HCT116 (cell line): ENCODE measurements around the gene SMTNL2. TPM values are rescaled to one million over a fixed set of nuclear protein-coding genes. Genes with fewer than 3 reads are reported as not detected.

Experiments used
- ATAC-seq: fragments of 200-7000 bp; cut with Tn5 transposase; 2 replicates; pipeline ENCODE4 v1.9.1; 2020; ENCODE audit warnings: mild to moderate bottlenecking, moderate library complexity
- BruUV-seq: library from RNA; stranded (reverse); fragments of 400-500 nt; replicated peaks from 2 replicates; lab custom pipeline; 2021; lab: Mats Ljungman, UMichigan
- CTCF ChIA-PET: fragments of 300-600 bp; sonication (Branson Sonifier 250); formaldehyde crosslinking; loops from one replicate; lab custom pipeline; 2021; ENCODE audit warnings: antibody characterized with exemption; lab: Charles Lee
- POLR2A ChIA-PET: fragments of 300-600, 350-600 bp; sonication (Branson Sonifier 250); formaldehyde crosslinking; loops from one replicate; lab custom pipeline; 2021; ENCODE audit warnings: antibody characterized with exemption; lab: Charles Lee
- RAD21 ChIA-PET, 2 experiments: fragments of 300-600 bp; sonication (Branson Sonifier 250); formaldehyde crosslinking; loops; one replicate each; lab custom pipeline; 2023; ENCODE audit warnings: low total read pairs in 2 of 2; ENCODE audit not compliant: uncharacterized antibody in 2 of 2, unreplicated experiment in 2 of 2, low non-redundant PET in 1 of 2; lab: Charles Lee
- DNase-seq: peaks from one replicate; pipeline ENCODE4 v3.0.0-alpha.2; 2010; ENCODE audit warnings: low read depth, low spot score
- H2AFZ ChIP-seq: fragments of 200-600 bp; shearing (Covaris generic), sonication (generic); 2 replicates; pipeline ENCODE4 v1.6.1; 2017; ENCODE audit warnings: low read depth, mixed run types, mixed read lengths, antibody characterized with exemption, low read length; ENCODE audit not compliant: poor library complexity, severe bottlenecking
- H3K27ac ChIP-seq: 2 replicates; pipeline ENCODE4 v1.5.1; 2012; ENCODE audit warnings: low read depth, low read length
- H3K27me3 ChIP-seq: fragments of 200-600 bp; sonication (generic); 2 replicates; pipeline ENCODE4 v1.6.1; 2016; ENCODE audit warnings: mixed run types, low read length, mixed read lengths; ENCODE audit not compliant: insufficient read depth
- H3K36me3 ChIP-seq, 2 experiments: fragments of 200-500 bp in 1 of 2; fragments of 200-600 bp in 1 of 2; sonication (Bioruptor generic) in 1 of 2; sonication (generic) in 1 of 2; 2 replicates each; pipeline versions ENCODE4 v1.5.1 to v1.6.1; 2014 to 2016; ENCODE audit warnings: low read length in 2 of 2, inconsistent platforms in 1 of 2, mixed read lengths in 1 of 2, mixed run types in 1 of 2; ENCODE audit not compliant: insufficient read depth in 2 of 2, control insufficient read depth in 1 of 2
- H3K4me1 ChIP-seq, 2 experiments: fragments of 200-600 bp in 1 of 2; sonication (generic) in 1 of 2; 2 replicates each; pipeline versions ENCODE4 v1.5.1 to v1.6.1; 2012 to 2017; ENCODE audit warnings: low read length in 2 of 2, inconsistent platforms in 1 of 2, mild to moderate bottlenecking in 1 of 2, mixed read lengths in 1 of 2, mixed run types in 1 of 2, moderate library complexity in 1 of 2; ENCODE audit not compliant: insufficient read depth in 2 of 2, control insufficient read depth in 1 of 2
- H3K4me2 ChIP-seq: fragments of 200-600 bp; sonication (generic); 2 replicates; pipeline ENCODE4 v1.6.1; 2017; ENCODE audit warnings: mixed run types, low read length, mixed read lengths
- H3K4me3 ChIP-seq, 2 experiments: fragments of 200-600 bp in 1 of 2; sonication (generic) in 1 of 2; replicated peaks in 1 of 2; 2 replicates each; pipeline ENCODE4 v1.5.1; 2011 to 2016; ENCODE audit warnings: low read length in 2 of 2, control low read depth in 1 of 2, low read depth in 1 of 2, mild to moderate bottlenecking in 1 of 2, mixed read lengths in 1 of 2, mixed run types in 1 of 2
- H3K79me2 ChIP-seq: fragments of 200-600 bp; sonication (generic); 2 replicates; pipeline ENCODE4 v1.6.1; 2017; ENCODE audit warnings: mild to moderate bottlenecking, mixed run types, low read length, moderate library complexity, mixed read lengths; ENCODE audit not compliant: insufficient read depth
- H3K9ac ChIP-seq: fragments of 200-600 bp; sonication (generic); 2 replicates; pipeline ENCODE4 v1.6.1; 2016; ENCODE audit warnings: low read length, mixed read lengths
- H3K9me2 ChIP-seq: fragments of 200-600 bp; sonication (generic), shearing (Covaris generic); 2 replicates; pipeline ENCODE4 v1.6.1; 2017; ENCODE audit warnings: mixed run types, mild to moderate bottlenecking, moderate library complexity; ENCODE audit not compliant: insufficient read depth
- H3K9me3 ChIP-seq, 2 experiments: fragments of 200-500 bp in 1 of 2; fragments of 200-600 bp in 1 of 2; sonication (Bioruptor generic) in 1 of 2; sonication (generic) in 1 of 2; 2 replicates each; pipeline ENCODE4 v1.6.1; 2014 to 2017; ENCODE audit warnings: low read length in 2 of 2, mixed read lengths in 2 of 2, inconsistent platforms in 1 of 2, low read depth in 1 of 2, mild to moderate bottlenecking in 1 of 2, mixed run types in 1 of 2, moderate library complexity in 1 of 2; ENCODE audit not compliant: control insufficient read depth in 1 of 2, insufficient read depth in 1 of 2
- H4K20me1 ChIP-seq: fragments of 200-600 bp; sonication (generic), shearing (Covaris generic); 2 replicates; pipeline ENCODE4 v1.6.1; 2017; ENCODE audit warnings: mixed run types, mild to moderate bottlenecking, moderate library complexity; ENCODE audit not compliant: insufficient read depth
- ATF3 ChIP-seq: IDR thresholded peaks from 2 replicates; pipeline ENCODE4 v1.6.1; 2012
- CBX3 ChIP-seq: IDR thresholded peaks from 2 replicates; pipeline ENCODE4 v1.6.1; 2012; ENCODE audit warnings: low read depth
- CEBPB ChIP-seq: IDR thresholded peaks from 2 replicates; pipeline ENCODE4 v1.6.1; 2012; ENCODE audit warnings: low read depth
- CTCF ChIP-seq, 3 experiments: fragments of 200-600 bp in 1 of 3; sonication (generic) in 1 of 3; IDR thresholded peaks in 2 of 3; conservative IDR thresholded peaks in 1 of 3; 2 replicates each; pipeline ENCODE4 v1.5.1; 2012 to 2017; ENCODE audit warnings: low read depth in 2 of 3, low read length in 2 of 3, antibody characterized with exemption in 1 of 3, borderline replicate concordance in 1 of 3, control low read depth in 1 of 3, mild to moderate bottlenecking in 1 of 3, mixed read lengths in 1 of 3, mixed run types in 1 of 3, moderate library complexity in 1 of 3; ENCODE audit not compliant: insufficient read depth in 1 of 3
- EZH2 ChIP-seq: fragments of 200-600 bp; sonication (generic); IDR thresholded peaks from 2 replicates; pipeline ENCODE4 v1.6.1; 2017; ENCODE audit warnings: antibody characterized with exemption, mixed run types
- EZH2phosphoT487 ChIP-seq: fragments of 200-600 bp; IDR thresholded peaks from 2 replicates; pipeline ENCODE4 v1.6.1; 2018; ENCODE audit warnings: antibody characterized with exemption, borderline replicate concordance
- FOSL1 ChIP-seq: IDR thresholded peaks from 2 replicates; pipeline ENCODE4 v1.6.1; 2012; ENCODE audit warnings: low read depth
- JUND ChIP-seq: IDR thresholded peaks from 2 replicates; pipeline ENCODE4 v1.6.1; 2012
- POLR2A ChIP-seq: IDR thresholded peaks from 2 replicates; pipeline ENCODE4 v1.7.0; 2011; ENCODE audit warnings: borderline replicate concordance; ENCODE audit not compliant: insufficient read depth, insufficient read length; ENCODE audit errors: extremely low read depth
- RAD21 ChIP-seq: IDR thresholded peaks from 2 replicates; pipeline ENCODE4 v1.6.1; 2012; ENCODE audit warnings: low read depth, mild to moderate bottlenecking
- SP1 ChIP-seq: IDR thresholded peaks from 2 replicates; pipeline ENCODE4 v1.6.1; 2012; ENCODE audit warnings: low read depth
- SRF ChIP-seq: IDR thresholded peaks from 2 replicates; pipeline ENCODE4 v1.6.1; 2012; ENCODE audit warnings: low read depth
- TCF7L2 ChIP-seq: IDR thresholded peaks from 2 replicates; pipeline ENCODE4 v1.7.0; 2011; ENCODE audit warnings: borderline replicate concordance, inconsistent platforms; ENCODE audit not compliant: insufficient read depth, insufficient read length; ENCODE audit errors: extremely low read depth
- ZFX ChIP-seq: fragments of 450-650 bp; IDR thresholded peaks from 2 replicates; pipeline ENCODE4 v1.6.1; 2017
- ZNF274 ChIP-seq: fragments of 200-500 bp; sonication (Bioruptor generic); IDR thresholded peaks from 2 replicates; pipeline ENCODE4 v1.6.1; 2014; ENCODE audit warnings: mild to moderate bottlenecking, low read depth, low read length, inconsistent platforms
- intact Hi-C: fragments of 100-400 bp; cut with micrococcal nuclease; formaldehyde crosslinking; loops from 2 replicates; pipeline ENCODE4 v1.10.0; 2022
- total RNA-seq: library from RNA; stranded (reverse); gene quantifications from one replicate; pipeline ENCODE4 v1.2.1, GENCODE V29; 2021; ENCODE audit not compliant: unreplicated experiment

The SMTNL2 gene
- total RNA-seq, 1 experiment from 2014 or later = 2.3 TPM

GRCh38 chr17:4579678-4580077, 4.7 kb upstream of the SMTNL2 start:
- ATAC-seq (no peak), DNase-seq (no peak)
- Histone ChIP-seq H3K4me1 (peaks cover 5 to 15% of the 10 kb centered on the region in 2 experiments; a peak in 3 of 4 replicates), H3K36me3 (no peaks in the 10 kb centered on the region), H3K79me2 (no peaks in the 10 kb centered on the region), H3K27ac (no peak overlapping the region), H3K9me2 (no peaks in the 10 kb centered on the region), H2AFZ (no peak overlapping the region), H4K20me1 (no peaks in the 10 kb centered on the region), H3K4me2 (no peak overlapping the region), H3K27me3 (peaks cover 5% of the 10 kb centered on the region; the same call in 1 of the 2 replicates), H3K9ac (no peak overlapping the region), H3K4me3 (no peak overlapping the region), H3K9me3 (no peaks in the 10 kb centered on the region)
- no TSS peak for BruUV-seq
- TF ChIP-seq EZH2 = no peak
- TF ChIP-seq SP1 = no peak
- TF ChIP-seq CEBPB = no peak
- no peak for TF ChIP-seq CTCF (IDR thresholded peaks at IDR 0.05 in 2 of 3, conservative IDR thresholded peaks at IDR 0.05 in 1 of 3; ENCODE audit: borderline replicate concordance in 1 of 3, insufficient read depth in 1 of 3, low read depth in 2 of 3, low read length in 2 of 3)
- TF ChIP-seq CBX3 = no peak
- TF ChIP-seq FOSL1 = no peak
- TF ChIP-seq SRF = no peak
- TF ChIP-seq ATF3 = no peak
- no peak for TF ChIP-seq ZFX
- TF ChIP-seq POLR2A = no peak
- TF ChIP-seq EZH2phosphoT487 = no peak
- TF ChIP-seq ZNF274 = no peak
- no peak for TF ChIP-seq RAD21
- TF ChIP-seq JUND = no peak
- TF ChIP-seq TCF7L2 = no peak
- intact Hi-C loops = no loop called here
- CTCF ChIA-PET = interaction anchor here (0.7 kb wide), 1 partner anchor 14 kb away, joined by 5 read pairs; no protein-coding TSS in a partner anchor
- POLR2A ChIA-PET = interaction anchor here (0.6 kb wide), 1 partner anchor 69 kb away, joined by 3 read pairs; no protein-coding TSS in a partner anchor
- RAD21 ChIA-PET = no interaction called here
